LNCaP clone FGC (cell line): ENCODE measurements around the gene CLDN17.

ENCODE experiments used
- DNase-seq: peaks from one replicate; pipeline ENCODE4 v3.0.0-alpha.2; 2011; ENCODE audit warnings: low read depth
- H3K4me3 ChIP-seq: 2 replicates; pipeline ENCODE4 v1.5.1; 2011; ENCODE audit warnings: mild to moderate bottlenecking, low read depth, low read length, control low read depth
- CTCF ChIP-seq: IDR thresholded peaks from 2 replicates; pipeline ENCODE4 v1.5.1; 2012; ENCODE audit warnings: mild to moderate bottlenecking; ENCODE audit not compliant: control insufficient read depth, insufficient read depth; ENCODE audit errors: extremely low read depth

The CLDN17 gene

GRCh38 chr21:30166705-30167104 lies at the start of gene CLDN17:
TSS of gene CLDN17 (minus strand) at chr21:30166805. CDS start at chr21:30166617, 188 bp downstream.
- no peak within 1 kb of the TSS for H3K4me3 ChIP-seq
- no peak for TF ChIP-seq CTCF
- no peak for DNase-seq

DNA sequence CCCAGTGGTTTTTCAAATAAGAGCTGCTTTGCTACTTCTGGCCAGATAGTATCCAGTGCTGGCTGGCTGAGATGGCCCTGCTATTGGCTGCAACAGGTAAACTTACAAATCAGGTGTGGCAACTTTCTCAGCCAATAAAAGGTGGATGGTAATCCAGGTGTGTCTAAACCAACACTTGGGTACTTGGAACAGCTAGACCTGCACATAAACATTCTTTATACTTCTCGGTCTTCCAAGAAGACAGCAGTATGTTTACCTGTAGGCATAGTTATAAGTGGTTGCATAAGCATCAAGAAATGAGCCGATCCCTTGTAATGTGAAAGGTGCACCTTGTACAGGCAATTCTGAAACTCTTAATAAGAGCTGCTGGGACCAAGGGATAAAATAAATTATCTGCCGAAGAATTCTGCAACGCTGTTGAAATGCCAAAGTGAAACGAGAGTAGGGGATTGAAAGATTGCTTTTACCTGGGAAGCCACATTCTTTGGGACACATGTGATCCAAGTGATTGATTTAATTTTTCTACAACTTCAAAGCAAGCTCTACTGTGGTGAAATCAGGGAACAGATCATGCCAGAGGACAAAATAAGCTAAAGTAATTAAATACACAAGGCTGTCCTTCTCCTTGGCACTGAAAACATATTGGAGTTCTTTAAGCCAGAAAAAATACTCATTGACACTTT lies 49.6 kb upstream of the CLDN17 start, which contains the start of gene CLDN8:
TSS of gene CLDN8 (minus strand) at position 57 of the 683 bp plus-strand sequence. CDS start 172 bp downstream, outside the sequence.
- TF ChIP-seq CTCF, result no peak
- DNase-seq, result peak; percentile 100
- H3K4me3 ChIP-seq, result peak within 1 kb of the TSS; percentile 29

DNA sequence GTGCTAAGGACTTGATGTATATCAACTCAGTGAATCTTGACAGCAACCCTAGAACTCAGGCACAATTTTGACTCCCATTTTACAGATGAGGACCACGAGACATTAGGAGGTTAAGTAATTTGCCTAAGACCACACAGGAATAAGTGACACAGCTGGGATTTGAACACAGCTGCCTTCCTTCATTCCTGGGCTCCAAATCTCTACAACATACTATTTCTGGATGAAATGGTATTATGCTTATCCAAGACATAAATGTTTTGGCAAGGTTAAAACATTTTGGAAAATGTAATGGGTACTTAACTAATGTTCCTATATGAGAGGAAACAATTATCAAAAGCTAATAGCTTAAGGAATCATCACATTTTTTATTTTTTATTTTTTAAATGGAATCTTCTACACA lies 44.5 kb upstream of the CLDN17 start:
- no peak for TF ChIP-seq CTCF
- no peak overlapping the region for H3K4me3 ChIP-seq
- no peak for DNase-seq

DNA sequence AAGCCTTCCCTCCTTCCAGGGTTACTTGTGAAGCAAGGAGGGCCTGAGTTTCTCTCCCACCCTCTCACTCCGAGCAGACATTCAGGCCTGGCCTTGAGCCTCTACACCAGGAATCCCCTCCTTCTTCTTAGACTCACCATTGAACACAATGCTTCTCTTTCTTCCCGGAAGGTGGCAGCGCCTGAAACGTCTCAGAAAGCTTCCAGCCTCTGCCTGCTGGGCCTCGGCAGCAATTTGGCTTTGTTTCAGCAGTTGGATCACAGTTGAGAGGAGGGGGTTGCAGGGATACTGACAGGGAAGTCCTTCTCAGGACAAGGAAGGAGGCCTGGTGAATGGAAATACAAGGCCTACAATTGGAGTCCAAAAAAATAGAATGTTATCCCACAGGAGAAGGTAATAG lies 43.0 kb upstream of the CLDN17 start:
- TF ChIP-seq CTCF, result no peak
- no peak for DNase-seq
- no peak overlapping the region for H3K4me3 ChIP-seq

- H3K4me3 ChIP-seq, result no peak overlapping the region
- no peak for DNase-seq
- TF ChIP-seq CTCF, result no peak
Observed at GRCh38 chr21:30207252-30207579, 40.6 kb upstream of the CLDN17 start.

DNA sequence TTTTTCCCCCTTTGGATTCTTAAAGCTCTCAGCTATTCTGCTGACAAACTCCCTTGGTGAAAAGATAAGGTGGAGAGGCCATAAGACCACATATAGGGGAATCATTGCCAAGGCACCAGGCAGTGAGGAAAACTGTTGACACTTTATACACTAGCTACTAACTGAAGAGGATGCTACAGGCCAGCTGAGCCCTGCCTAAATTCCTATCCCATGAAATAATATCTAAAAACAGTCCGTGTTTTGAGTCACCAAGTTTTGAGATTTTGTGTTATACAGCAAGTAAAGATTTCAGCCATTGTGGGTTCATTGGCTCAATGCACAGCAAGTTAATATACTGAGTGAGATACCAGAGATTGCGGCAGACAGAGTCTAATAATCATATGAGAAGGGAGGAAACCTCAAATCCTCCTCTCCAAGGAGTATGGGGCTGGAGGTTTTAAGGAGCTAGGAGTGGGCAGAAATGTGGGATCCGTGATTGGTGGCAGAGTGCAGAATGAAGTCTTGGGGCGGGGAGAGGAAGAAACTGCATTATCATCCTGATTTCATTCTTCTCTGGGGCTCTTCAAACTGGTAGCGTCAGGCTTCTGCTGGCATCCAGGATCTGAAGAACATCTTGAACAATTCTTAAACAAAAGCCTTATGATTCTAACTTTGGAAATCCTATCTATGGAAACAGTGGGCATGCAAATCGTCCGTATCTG lies 40.1 kb upstream of the CLDN17 start:
- DNase-seq, result no peak
- H3K4me3 ChIP-seq, result no peak overlapping the region
- no peak for TF ChIP-seq CTCF
